ENCODE measurements around the gene COQ8B.

- no peak for TF ChIP-seq ATF2 (CRISPR knock-in tag; IDR thresholded peaks at IDR 0.05; ENCODE audit: borderline replicate concordance, low read depth)
- no peak for TF ChIP-seq CTCF (IDR thresholded peaks at IDR 0.05)
- TF ChIP-seq FOXP4 (CRISPR knock-in tag; IDR thresholded peaks at IDR 0.05) = no peak
- no peak for TF ChIP-seq KAT7 (CRISPR knock-in tag; IDR thresholded peaks at IDR 0.05; ENCODE audit: borderline replicate concordance)
- TF ChIP-seq GABPB1 (CRISPR knock-in tag; IDR thresholded peaks at IDR 0.05) = no peak
- TF ChIP-seq RELA (CRISPR knock-in tag; IDR thresholded peaks at IDR 0.05; ENCODE audit: borderline replicate concordance) = no peak
Measured at GRCh38 chr19:40673397-40673796, 43.3 kb downstream of the COQ8B start.

Data from WTC11 (cell line).